HepG2 (cell line): Measurements from ENCODE around the gene NFILZ. TPM values are rescaled to one million over a fixed set of nuclear protein-coding genes. Genes with fewer than 3 reads are reported as not detected.

Experiments used
- CBX2 ChIP-seq, 2 experiments: fragments of 200-600 bp in 1 of 2; sonication (generic); formaldehyde crosslinking in 1 of 2; IDR thresholded peaks; 2 replicates each; pipeline versions ENCODE4 v1.7.0 to v1.8.1; 2018 to 2022; ENCODE audit warnings: low read depth in 2 of 2, low read length in 1 of 2, mild to moderate bottlenecking in 1 of 2, missing genetic modification reagents in 1 of 2
- ELF1 ChIP-seq: sonication (generic); formaldehyde crosslinking; IDR thresholded peaks from 2 replicates; pipeline ENCODE4 v1.4.0; 2020; ENCODE audit warnings: missing genetic modification reagents
- HNRNPL ChIP-seq: fragments of 200-400 bp; formaldehyde crosslinking; IDR thresholded peaks from 2 replicates; pipeline ENCODE4 v1.6.1; 2017; ENCODE audit warnings: mild to moderate bottlenecking, low read depth, low read length
- JARID2 ChIP-seq: sonication (generic); formaldehyde crosslinking; IDR thresholded peaks from 2 replicates; pipeline ENCODE4 v1.8.1; 2023; ENCODE audit warnings: missing genetic modification reagents, inconsistent platforms; ENCODE audit not compliant: insufficient replicate concordance
- KAT7 ChIP-seq: IDR thresholded peaks from 2 replicates; pipeline ENCODE4 v1.6.1; 2018; ENCODE audit warnings: borderline replicate concordance, missing compliant biosample characterization
- KLF15 ChIP-seq: sonication (generic); formaldehyde crosslinking; IDR thresholded peaks from 2 replicates; pipeline ENCODE4 v1.8.1; 2023; ENCODE audit warnings: borderline replicate concordance, mild to moderate bottlenecking, inconsistent platforms, missing genetic modification reagents, mixed read lengths
- KMT2B ChIP-seq: IDR thresholded peaks from 2 replicates; pipeline ENCODE4 v1.6.1; 2016; ENCODE audit warnings: missing genetic modification reagents, missing compliant biosample characterization
- NBN ChIP-seq: fragments of 450-650 bp; conservative IDR thresholded peaks from 2 replicates; pipeline ENCODE4 v1.6.1; 2017
- ONECUT2 ChIP-seq: sonication (generic); formaldehyde crosslinking; IDR thresholded peaks from 2 replicates; pipeline ENCODE4 v1.4.0; 2020; ENCODE audit warnings: missing genetic modification reagents
- PHF21A ChIP-seq: sonication (generic); formaldehyde crosslinking; IDR thresholded peaks from 2 replicates; pipeline ENCODE4 v1.5.0; 2020; ENCODE audit warnings: mild to moderate bottlenecking, missing genetic modification reagents
- RFXANK ChIP-seq: IDR thresholded peaks from 2 replicates; pipeline ENCODE4 v1.6.1; 2016
- STAG1 ChIP-seq: sonication (generic); formaldehyde crosslinking; IDR thresholded peaks from 2 replicates; pipeline ENCODE4 v1.4.0; 2020; ENCODE audit warnings: missing genetic modification reagents
- YEATS2 ChIP-seq: sonication (generic); formaldehyde crosslinking; IDR thresholded peaks from 2 replicates; pipeline ENCODE4 v1.4.0; 2020; ENCODE audit warnings: missing genetic modification reagents, borderline replicate concordance
- ZNF207 ChIP-seq: fragments of 450-650 bp; IDR thresholded peaks from 2 replicates; pipeline ENCODE4 v1.6.1; 2016; ENCODE audit warnings: antibody characterized with exemption, borderline replicate concordance
- ZNF292 ChIP-seq: sonication (generic); formaldehyde crosslinking; IDR thresholded peaks from 2 replicates; pipeline ENCODE4 v1.8.1; 2022; ENCODE audit warnings: mild to moderate bottlenecking, low read depth, missing genetic modification reagents, borderline replicate concordance
- ZNF615 ChIP-seq: sonication (generic); formaldehyde crosslinking; IDR thresholded peaks from 2 replicates; pipeline ENCODE4 v1.5.0; 2020; ENCODE audit warnings: mild to moderate bottlenecking, missing genetic modification reagents, borderline replicate concordance
- ZNF788 ChIP-seq: sonication (generic); formaldehyde crosslinking; IDR thresholded peaks from 2 replicates; pipeline ENCODE4 v1.5.0; 2020; ENCODE audit warnings: mild to moderate bottlenecking, missing genetic modification reagents, borderline replicate concordance
- ZSCAN9 ChIP-seq: IDR thresholded peaks from 2 replicates; pipeline ENCODE4 v1.6.1; 2016; ENCODE audit warnings: borderline replicate concordance
- polyA plus RNA-seq, 8 experiments: library from polyadenylated mRNA; depleted of rRNA in 3 of 8; stranded (reverse) in 7 of 8; unstranded in 1 of 8; fragments of >200 nt; fragmentation: Illumina TruSeq in 4 of 8; extraction: Trizol in 4 of 8; gene quantifications; 2 replicates each; pipeline versions ENCODE4 v1.2.1 to v1.2.3, GENCODE V29; 2011 to 2016; ENCODE audit warnings: low read depth in 4 of 8, missing spikeins in 1 of 8, mixed read lengths in 1 of 8; ENCODE audit not compliant: insufficient read depth in 1 of 8
- total RNA-seq, 5 experiments: library from RNA; depleted of rRNA; stranded (reverse); fragments of >200 nt; fragmentation: Illumina TruSeq; extraction: Trizol; gene quantifications; 2 replicates each; pipeline ENCODE4 v1.2.3, GENCODE V29; 2016; ENCODE audit warnings: low read depth in 1 of 5
- TF ChIP-seq, protein P1 (sequence below): sonication (generic); formaldehyde crosslinking; IDR thresholded peaks from 2 replicates; pipeline ENCODE4 v1.5.1; 2020; ENCODE audit warnings: missing genetic modification reagents, mild to moderate bottlenecking, borderline replicate concordance
- TF ChIP-seq, protein P2 (sequence below): sonication (generic); formaldehyde crosslinking; IDR thresholded peaks from 2 replicates; pipeline ENCODE4 v1.4.0; 2020; ENCODE audit warnings: missing genetic modification reagents
- TF ChIP-seq, protein P3 (sequence below): sonication (generic); formaldehyde crosslinking; IDR thresholded peaks from 2 replicates; pipeline ENCODE4 v1.4.0; 2020; ENCODE audit warnings: missing genetic modification reagents

The NFILZ gene
- total and polyA plus RNA-seq, 2 of the 13 experiments (the other 11 are each of a cell fraction or from before 2014, with no cell fraction given) = not detected

DNA sequence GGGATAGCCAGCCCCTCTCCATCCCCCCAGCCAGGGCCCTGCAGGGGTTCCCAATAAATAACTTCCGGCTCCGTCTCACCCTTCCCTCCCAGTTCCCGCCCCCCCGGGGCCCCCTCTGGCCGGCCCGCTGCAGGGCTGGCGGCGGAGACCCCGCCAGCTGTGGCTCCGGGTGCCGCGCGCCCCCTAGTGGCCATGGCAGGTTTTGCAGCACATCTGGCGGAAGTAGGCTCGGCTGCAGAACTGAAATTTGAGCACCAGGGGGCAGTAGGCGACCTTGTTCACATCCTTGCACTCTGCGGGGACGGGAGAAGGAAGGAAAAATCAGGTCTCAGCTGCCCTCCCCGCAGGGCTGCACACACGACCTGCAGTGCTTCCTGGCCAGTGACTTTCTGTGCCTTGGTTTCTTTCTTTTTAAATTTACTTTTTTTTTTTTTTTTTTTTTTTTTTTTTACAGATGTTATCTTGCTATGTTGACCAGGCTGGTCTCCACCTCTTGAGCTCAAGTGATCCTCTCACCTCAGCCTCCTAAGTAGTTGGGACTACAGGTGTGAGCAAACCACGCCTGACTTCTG is 49.6 kb upstream of the NFILZ start (continued):
- no peak for TF ChIP-seq CBX2 (IDR thresholded peaks at IDR 0.05; ENCODE audit: low read depth, low read length)
- no peak for TF ChIP-seq CBX2 (CRISPR knock-in tag; IDR thresholded peaks at IDR 0.05; ENCODE audit: low read depth)
- TF ChIP-seq HNRNPL = no peak
- no peak for TF ChIP-seq ZNF207
- peak; percentile 15; the same call in 1 of the 2 replicates for TF ChIP-seq PHF21A
- TF ChIP-seq RFXANK (CRISPR knock-in tag) = no peak
- no peak for TF ChIP-seq JARID2 (CRISPR knock-in tag)
- TF ChIP-seq, protein P1, sequence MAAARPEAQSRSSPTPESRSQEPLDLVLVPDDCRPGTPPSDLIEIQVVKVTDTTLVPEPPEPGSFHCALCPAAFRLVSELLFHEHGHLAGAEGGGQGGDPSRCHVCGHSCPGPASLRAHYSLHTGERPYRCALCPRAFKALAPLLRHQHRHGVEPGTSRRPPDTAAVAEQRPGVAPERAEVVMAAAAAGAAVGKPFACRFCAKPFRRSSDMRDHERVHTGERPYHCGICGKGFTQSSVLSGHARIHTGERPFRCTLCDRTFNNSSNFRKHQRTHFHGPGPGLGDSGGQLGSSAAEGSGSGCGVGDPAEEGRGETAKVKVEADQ (CRISPR knock-in tag) = no peak
- no peak for TF ChIP-seq KLF15 (CRISPR knock-in tag)
- TF ChIP-seq NBN = no peak
- TF ChIP-seq, protein P2, sequence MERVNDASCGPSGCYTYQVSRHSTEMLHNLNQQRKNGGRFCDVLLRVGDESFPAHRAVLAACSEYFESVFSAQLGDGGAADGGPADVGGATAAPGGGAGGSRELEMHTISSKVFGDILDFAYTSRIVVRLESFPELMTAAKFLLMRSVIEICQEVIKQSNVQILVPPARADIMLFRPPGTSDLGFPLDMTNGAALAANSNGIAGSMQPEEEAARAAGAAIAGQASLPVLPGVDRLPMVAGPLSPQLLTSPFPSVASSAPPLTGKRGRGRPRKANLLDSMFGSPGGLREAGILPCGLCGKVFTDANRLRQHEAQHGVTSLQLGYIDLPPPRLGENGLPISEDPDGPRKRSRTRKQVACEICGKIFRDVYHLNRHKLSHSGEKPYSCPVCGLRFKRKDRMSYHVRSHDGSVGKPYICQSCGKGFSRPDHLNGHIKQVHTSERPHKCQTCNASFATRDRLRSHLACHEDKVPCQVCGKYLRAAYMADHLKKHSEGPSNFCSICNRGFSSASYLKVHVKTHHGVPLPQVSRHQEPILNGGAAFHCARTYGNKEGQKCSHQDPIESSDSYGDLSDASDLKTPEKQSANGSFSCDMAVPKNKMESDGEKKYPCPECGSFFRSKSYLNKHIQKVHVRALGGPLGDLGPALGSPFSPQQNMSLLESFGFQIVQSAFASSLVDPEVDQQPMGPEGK (CRISPR knock-in tag) = peak; percentile 75
- TF ChIP-seq ZNF615 (CRISPR knock-in tag) = no peak
- TF ChIP-seq STAG1 (CRISPR knock-in tag) = peak; percentile 90
- peak; percentile 79 for TF ChIP-seq ELF1
- TF ChIP-seq KAT7 (CRISPR knock-in tag) = peak; percentile 57; the same call in 1 of the 2 replicates
- 0 out of 2 replicates have a peak, but pooled peaks have one; percentile 44 for TF ChIP-seq ZSCAN9 (CRISPR knock-in tag)
- TF ChIP-seq, protein P3, sequence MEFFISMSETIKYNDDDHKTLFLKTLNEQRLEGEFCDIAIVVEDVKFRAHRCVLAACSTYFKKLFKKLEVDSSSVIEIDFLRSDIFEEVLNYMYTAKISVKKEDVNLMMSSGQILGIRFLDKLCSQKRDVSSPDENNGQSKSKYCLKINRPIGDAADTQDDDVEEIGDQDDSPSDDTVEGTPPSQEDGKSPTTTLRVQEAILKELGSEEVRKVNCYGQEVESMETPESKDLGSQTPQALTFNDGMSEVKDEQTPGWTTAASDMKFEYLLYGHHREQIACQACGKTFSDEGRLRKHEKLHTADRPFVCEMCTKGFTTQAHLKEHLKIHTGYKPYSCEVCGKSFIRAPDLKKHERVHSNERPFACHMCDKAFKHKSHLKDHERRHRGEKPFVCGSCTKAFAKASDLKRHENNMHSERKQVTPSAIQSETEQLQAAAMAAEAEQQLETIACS (CRISPR knock-in tag) = no peak
- no peak; the same call in 1 of the 2 replicates for TF ChIP-seq ZNF788 (CRISPR knock-in tag)
- no peak for TF ChIP-seq YEATS2 (CRISPR knock-in tag)
- no peak for TF ChIP-seq ONECUT2 (CRISPR knock-in tag)
- TF ChIP-seq KMT2B (CRISPR knock-in tag) = no peak
- no peak for TF ChIP-seq ZNF292 (CRISPR knock-in tag)
